ENCODE measurements around the gene EVL. TPM values are rescaled to one million over a fixed set of nuclear protein-coding genes. Genes with fewer than 3 reads are reported as not detected.
"Not testable (repeated sequence)": the region's sequence is repeated elsewhere in the genome, so short reads cannot be mapped to it uniquely, and the experiment has no call there.

EVL gene
- polyA plus RNA-seq, 4 donors, result 21.0 to 102 (median 31.8) TPM

- Histone ChIP-seq H3K27me3 (ENCODE audit: control insufficient read depth in 3 of 3, insufficient read depth in 3 of 3, low read length in 3 of 3) (no peaks in the 10 kb centered on the region), H3K27ac (ENCODE audit: low read depth in 1 of 3, low read length in 2 of 3) (no peak overlapping the region), H3K9me3 (ENCODE audit: control insufficient read depth in 2 of 2, insufficient read depth in 1 of 2, low read depth in 1 of 2, low read length in 1 of 2) (no peaks in the 10 kb centered on the region), H3K36me3 (ENCODE audit: control insufficient read depth in 3 of 3, insufficient read depth in 2 of 3, low read depth in 1 of 3, low read length in 3 of 3) (no peaks in the 10 kb centered on the region), H3K4me3 (ENCODE audit: low read depth in 1 of 3, low read length in 3 of 3) (no peak overlapping the region), H3K4me1 (ENCODE audit: control insufficient read depth in 3 of 3, insufficient read depth in 2 of 3, low read depth in 1 of 3, low read length in 2 of 3) (no peaks in the 10 kb centered on the region)
- FAIRE-seq, result no peak
- 85 to 93% (median 87%) methylated on average over 5 of the region's 5 CpGs for WGBS, 3 donors
- DNase-seq, result no peak
These were observed 107.6 kb downstream of the EVL start for GRCh38 chr14:100172811-100173210.

GRCh38 chr14:100173353-100173752 is 108.1 kb downstream of the EVL start:
- Histone ChIP-seq H3K4me1 (ENCODE audit: control insufficient read depth in 3 of 3, insufficient read depth in 2 of 3, low read depth in 1 of 3, low read length in 2 of 3) (no peaks in the 10 kb centered on the region), H3K9me3 (ENCODE audit: control insufficient read depth in 2 of 2, insufficient read depth in 1 of 2, low read depth in 1 of 2, low read length in 1 of 2) (no peaks in the 10 kb centered on the region), H3K27ac (ENCODE audit: low read depth in 1 of 3, low read length in 2 of 3) (no peak overlapping the region), H3K4me3 (ENCODE audit: low read depth in 1 of 3, low read length in 3 of 3) (no peak overlapping the region), H3K36me3 (ENCODE audit: control insufficient read depth in 3 of 3, insufficient read depth in 2 of 3, low read depth in 1 of 3, low read length in 3 of 3) (no peaks in the 10 kb centered on the region), H3K27me3 (ENCODE audit: control insufficient read depth in 3 of 3, insufficient read depth in 3 of 3, low read length in 3 of 3) (no peaks in the 10 kb centered on the region)
- no peak for FAIRE-seq
- DNase-seq, result no peak
- 76 to 82% (median 76%) methylated on average over 7 of the region's 7 CpGs for WGBS, 3 donors

GRCh38 chr14:100176811-100177327 is 111.6 kb downstream of the EVL start:
- H3K4me3 ChIP-seq (ENCODE audit: low read depth in 1 of 3, low read length in 3 of 3), result no peak overlapping the region
- H3K36me3 ChIP-seq (ENCODE audit: control insufficient read depth in 3 of 3, insufficient read depth in 2 of 3, low read depth in 1 of 3, low read length in 3 of 3), result no peaks in the 10 kb centered on the region
- H3K9me3 ChIP-seq (ENCODE audit: control insufficient read depth in 2 of 2, insufficient read depth in 1 of 2, low read depth in 1 of 2, low read length in 1 of 2), result no peaks in the 10 kb centered on the region
- FAIRE-seq, result no peak
- H3K27me3 ChIP-seq (ENCODE audit: control insufficient read depth in 3 of 3, insufficient read depth in 3 of 3, low read length in 3 of 3), result no peaks in the 10 kb centered on the region
- peaks cover 0 to 2% (median 0%) of the 10 kb centered on the region in 3 donors for H3K4me1 ChIP-seq (ENCODE audit: control insufficient read depth in 3 of 3, insufficient read depth in 2 of 3, low read depth in 1 of 3, low read length in 2 of 3)
- WGBS, 3 donors, result 68 to 88% (median 71%) methylated on average over 14 of the region's 14 CpGs
- DNase-seq, result peak in 1 of 2 donors; percentile 42
- H3K27ac ChIP-seq (ENCODE audit: low read depth in 1 of 3, low read length in 2 of 3), result no peak overlapping the region

GRCh38 chr14:100178691-100179090 is 113.5 kb downstream of the EVL start:
- no peak for FAIRE-seq
- H3K36me3 ChIP-seq (ENCODE audit: control insufficient read depth in 3 of 3, insufficient read depth in 2 of 3, low read depth in 1 of 3, low read length in 3 of 3), result no peaks in the 10 kb centered on the region
- H3K27me3 ChIP-seq (ENCODE audit: control insufficient read depth in 3 of 3, insufficient read depth in 3 of 3, low read length in 3 of 3), result no peaks in the 10 kb centered on the region
- DNase-seq, result no peak
- WGBS, 3 donors, result 89 to 91% (median 90%) methylated on average over 6 to 7 of the region's 7 CpGs
- H3K4me1 ChIP-seq (ENCODE audit: control insufficient read depth in 3 of 3, insufficient read depth in 2 of 3, low read depth in 1 of 3, low read length in 2 of 3), result peaks cover 0 to 2% (median 0%) of the 10 kb centered on the region in 3 donors
- no peaks in the 10 kb centered on the region for H3K9me3 ChIP-seq (ENCODE audit: control insufficient read depth in 2 of 2, insufficient read depth in 1 of 2, low read depth in 1 of 2, low read length in 1 of 2)
- H3K27ac ChIP-seq (ENCODE audit: low read depth in 1 of 3, low read length in 2 of 3), result peak overlapping the region in 1 of 3 donors; percentile 76
- no peak overlapping the region for H3K4me3 ChIP-seq (ENCODE audit: low read depth in 1 of 3, low read length in 3 of 3)

GRCh38 chr14:100180671-100181070 is 115.4 kb downstream of the EVL start:
- 95% methylated on average over 14 to 28 of the region's 30 CpGs for WGBS, 3 donors
- not testable (repeated sequence) for H3K9me3 ChIP-seq (ENCODE audit: control insufficient read depth in 2 of 2, insufficient read depth in 1 of 2, low read depth in 1 of 2, low read length in 1 of 2); H3K27ac ChIP-seq (ENCODE audit: low read depth in 1 of 3, low read length in 2 of 3); FAIRE-seq; DNase-seq; H3K4me3 ChIP-seq (ENCODE audit: low read depth in 1 of 3, low read length in 3 of 3); H3K27me3 ChIP-seq (ENCODE audit: control insufficient read depth in 3 of 3, insufficient read depth in 3 of 3, low read length in 3 of 3); H3K4me1 ChIP-seq (ENCODE audit: control insufficient read depth in 3 of 3, insufficient read depth in 2 of 3, low read depth in 1 of 3, low read length in 2 of 3); H3K36me3 ChIP-seq (ENCODE audit: control insufficient read depth in 3 of 3, insufficient read depth in 2 of 3, low read depth in 1 of 3, low read length in 3 of 3)

GRCh38 chr14:100181876-100182551 is 116.8 kb downstream of the EVL start:
- 54 to 92% (median 74%) methylated on average over 2 to 3 of the region's 4 CpGs for WGBS, 3 donors
- not testable (repeated sequence) for FAIRE-seq

GRCh38 chr14:100187247-100187833 is 122.1 kb downstream of the EVL start:
- H3K27me3 ChIP-seq (ENCODE audit: control insufficient read depth in 3 of 3, insufficient read depth in 3 of 3, low read length in 3 of 3), result no peaks in the 10 kb centered on the region
- H3K36me3 ChIP-seq (ENCODE audit: control insufficient read depth in 3 of 3, insufficient read depth in 2 of 3, low read depth in 1 of 3, low read length in 3 of 3), result peaks cover 0 to 4% (median 0%) of the 10 kb centered on the region in 3 donors
- 21 to 67% (median 36%) methylated on average over 11 to 12 of the region's 12 CpGs for WGBS, 3 donors
- DNase-seq (peak; percentile 74 to 94), FAIRE-seq (no peak)
- peaks cover 3 to 25% (median 5%) of the 10 kb centered on the region in 3 donors for H3K4me1 ChIP-seq (ENCODE audit: control insufficient read depth in 3 of 3, insufficient read depth in 2 of 3, low read depth in 1 of 3, low read length in 2 of 3)
- H3K27ac ChIP-seq (ENCODE audit: low read depth in 1 of 3, low read length in 2 of 3), result peak overlapping the region; percentile 13 to 88 (median 79)
- peaks cover 0 to 8% of the 10 kb centered on the region in 2 donors for H3K9me3 ChIP-seq (ENCODE audit: control insufficient read depth in 2 of 2, insufficient read depth in 1 of 2, low read depth in 1 of 2, low read length in 1 of 2)
- H3K4me3 ChIP-seq (ENCODE audit: low read depth in 1 of 3, low read length in 3 of 3), result no peak overlapping the region

More at GRCh38 chr14:100181876-100182551, 116.8 kb downstream of the EVL start:
- H3K9me3 ChIP-seq (ENCODE audit: control insufficient read depth in 2 of 2, insufficient read depth in 1 of 2, low read depth in 1 of 2, low read length in 1 of 2); H3K27ac ChIP-seq (ENCODE audit: low read depth in 1 of 3, low read length in 2 of 3); H3K4me1 ChIP-seq (ENCODE audit: control insufficient read depth in 3 of 3, insufficient read depth in 2 of 3, low read depth in 1 of 3, low read length in 2 of 3); H3K27me3 ChIP-seq (ENCODE audit: control insufficient read depth in 3 of 3, insufficient read depth in 3 of 3, low read length in 3 of 3); H3K36me3 ChIP-seq (ENCODE audit: control insufficient read depth in 3 of 3, insufficient read depth in 2 of 3, low read depth in 1 of 3, low read length in 3 of 3); H3K4me3 ChIP-seq (ENCODE audit: low read depth in 1 of 3, low read length in 3 of 3); DNase-seq: not testable (repeated sequence)

GRCh38 chr14:100188392-100189030 is 123.3 kb downstream of the EVL start:
- Histone ChIP-seq H3K4me1 (ENCODE audit: control insufficient read depth in 3 of 3, insufficient read depth in 2 of 3, low read depth in 1 of 3, low read length in 2 of 3) (peaks cover 4 to 33% (median 5%) of the 10 kb centered on the region in 3 donors), H3K4me3 (ENCODE audit: low read depth in 1 of 3, low read length in 3 of 3) (no peak overlapping the region), H3K36me3 (ENCODE audit: control insufficient read depth in 3 of 3, insufficient read depth in 2 of 3, low read depth in 1 of 3, low read length in 3 of 3) (peaks cover 0 to 4% (median 0%) of the 10 kb centered on the region in 3 donors), H3K27me3 (ENCODE audit: control insufficient read depth in 3 of 3, insufficient read depth in 3 of 3, low read length in 3 of 3) (no peaks in the 10 kb centered on the region), H3K9me3 (ENCODE audit: control insufficient read depth in 2 of 2, insufficient read depth in 1 of 2, low read depth in 1 of 2, low read length in 1 of 2) (peaks cover 0 to 8% of the 10 kb centered on the region in 2 donors), H3K27ac (ENCODE audit: low read depth in 1 of 3, low read length in 2 of 3) (peak overlapping the region in 2 of 3 donors; percentile 33 to 88)
- 29 to 71% (median 40%) methylated on average over 12 of the region's 12 CpGs for WGBS, 3 donors
- DNase-seq (peak; percentile 48 to 93), FAIRE-seq (no peak)
